ENCODE measurements around the gene C2CD2L. TPM values are rescaled to one million over a fixed set of nuclear protein-coding genes. Genes with fewer than 3 reads are reported as not detected.
"Not testable (repeated sequence)": the region's sequence is repeated elsewhere in the genome, so short reads cannot be mapped to it uniquely, and the experiment has no call there.

Gene C2CD2L
- total RNA-seq, 4 donors from 2014 or later: 13.2 to 107 (median 81.8) TPM

- DNase-seq: no peak
- Histone ChIP-seq H3K4me1 (no peaks in the 10 kb centered on the region), H3K4me3 (no peak overlapping the region), H3K27ac (no peak overlapping the region), H3K36me3 (no peaks in the 10 kb centered on the region), H3K27me3 (no peaks in the 10 kb centered on the region), H3K9me3 (no peaks in the 10 kb centered on the region)
- no peak for TF ChIP-seq POLR2A (IDR thresholded peaks at IDR 0.05)
- TF ChIP-seq, protein P1, sequence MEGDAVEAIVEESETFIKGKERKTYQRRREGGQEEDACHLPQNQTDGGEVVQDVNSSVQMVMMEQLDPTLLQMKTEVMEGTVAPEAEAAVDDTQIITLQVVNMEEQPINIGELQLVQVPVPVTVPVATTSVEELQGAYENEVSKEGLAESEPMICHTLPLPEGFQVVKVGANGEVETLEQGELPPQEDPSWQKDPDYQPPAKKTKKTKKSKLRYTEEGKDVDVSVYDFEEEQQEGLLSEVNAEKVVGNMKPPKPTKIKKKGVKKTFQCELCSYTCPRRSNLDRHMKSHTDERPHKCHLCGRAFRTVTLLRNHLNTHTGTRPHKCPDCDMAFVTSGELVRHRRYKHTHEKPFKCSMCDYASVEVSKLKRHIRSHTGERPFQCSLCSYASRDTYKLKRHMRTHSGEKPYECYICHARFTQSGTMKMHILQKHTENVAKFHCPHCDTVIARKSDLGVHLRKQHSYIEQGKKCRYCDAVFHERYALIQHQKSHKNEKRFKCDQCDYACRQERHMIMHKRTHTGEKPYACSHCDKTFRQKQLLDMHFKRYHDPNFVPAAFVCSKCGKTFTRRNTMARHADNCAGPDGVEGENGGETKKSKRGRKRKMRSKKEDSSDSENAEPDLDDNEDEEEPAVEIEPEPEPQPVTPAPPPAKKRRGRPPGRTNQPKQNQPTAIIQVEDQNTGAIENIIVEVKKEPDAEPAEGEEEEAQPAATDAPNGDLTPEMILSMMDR (IDR thresholded peaks at IDR 0.05): no peak
These were observed 53.0 kb downstream of the C2CD2L start for GRCh38 chr11:119160151-119160550.

DNA sequence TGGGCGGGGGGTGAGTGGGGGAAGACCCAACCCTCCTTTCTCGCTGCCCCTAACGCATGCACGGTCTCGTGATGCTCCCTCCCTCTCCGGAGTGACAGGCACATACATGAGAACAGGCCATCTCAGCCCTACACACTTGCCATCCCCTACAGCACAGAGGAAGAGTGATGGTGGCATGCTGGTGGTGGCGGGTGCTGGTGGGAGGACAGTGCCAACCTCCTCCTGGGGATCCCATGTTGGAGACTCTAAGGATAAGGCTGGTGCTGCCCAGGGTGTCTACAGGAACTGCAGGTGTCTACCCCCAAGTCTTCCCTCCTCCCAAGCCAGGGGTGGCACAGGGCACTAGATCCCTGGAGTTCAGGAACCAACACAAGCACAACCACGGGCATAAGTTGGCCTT, 54.7 kb downstream of the C2CD2L start:
- H3K9me3 ChIP-seq: no peaks in the 10 kb centered on the region
- no peak for TF ChIP-seq POLR2A (IDR thresholded peaks at IDR 0.05)
- TF ChIP-seq, protein P1 (IDR thresholded peaks at IDR 0.05): no peak
- no peaks in the 10 kb centered on the region for H3K27me3 ChIP-seq
- no peak overlapping the region for H3K27ac ChIP-seq
- DNase-seq: no peak
- H3K36me3 ChIP-seq: no peaks in the 10 kb centered on the region
- no peaks in the 10 kb centered on the region for H3K4me1 ChIP-seq
- H3K4me3 ChIP-seq: no peak overlapping the region

DNA sequence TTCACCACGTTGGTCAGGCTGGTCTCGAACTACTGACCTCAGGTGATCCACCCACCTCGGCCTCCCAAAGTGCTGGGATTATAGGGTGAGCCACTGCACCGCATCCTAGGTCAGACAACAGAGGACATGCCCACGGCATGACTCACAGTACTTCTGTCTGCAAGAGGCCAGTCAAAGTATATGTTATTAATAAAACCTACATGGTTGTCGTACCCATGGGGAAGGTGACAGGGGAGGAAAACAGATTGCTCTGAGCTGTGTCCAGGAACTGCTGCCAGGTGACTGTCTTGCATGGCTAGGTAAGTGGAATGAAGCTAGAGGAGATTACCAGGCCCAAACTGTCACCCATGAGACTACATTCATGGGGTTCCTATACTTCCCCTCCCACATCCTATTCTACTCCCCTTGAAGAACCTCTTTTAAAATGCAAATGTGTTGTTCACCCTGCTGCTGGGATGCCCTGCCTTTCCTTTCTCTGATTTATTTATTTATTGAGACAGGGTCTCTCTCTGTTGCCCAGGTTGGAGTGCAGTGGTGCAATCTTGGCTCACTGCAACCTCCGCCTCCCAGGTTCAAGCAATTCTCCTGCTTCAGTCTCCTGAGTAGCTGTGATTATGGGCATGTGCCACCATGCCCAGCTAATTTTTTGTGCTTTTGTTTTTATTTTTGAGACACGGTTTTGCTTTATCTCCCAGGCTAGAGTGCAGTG, 59.4 kb downstream of the C2CD2L start:
- TF ChIP-seq, protein P1 (IDR thresholded peaks at IDR 0.05): no peak
- no peak for TF ChIP-seq POLR2A (IDR thresholded peaks at IDR 0.05)
- no peaks in the 10 kb centered on the region for H3K9me3 ChIP-seq
- H3K36me3 ChIP-seq: no peaks in the 10 kb centered on the region
- no peak overlapping the region for H3K27ac ChIP-seq
- no peak overlapping the region for H3K4me3 ChIP-seq
- no peak for DNase-seq
- no peaks in the 10 kb centered on the region for H3K4me1 ChIP-seq
- no peaks in the 10 kb centered on the region for H3K27me3 ChIP-seq

GRCh38 chr11:119167077-119167458, 59.9 kb downstream of the C2CD2L start:
- H3K27ac ChIP-seq, H3K27me3 ChIP-seq, H3K36me3 ChIP-seq, H3K4me3 ChIP-seq, H3K4me1 ChIP-seq, H3K9me3 ChIP-seq, DNase-seq: not testable (repeated sequence)

GRCh38 chr11:119167933-119168332, 60.8 kb downstream of the C2CD2L start:
- H3K4me1 ChIP-seq: no peaks in the 10 kb centered on the region
- no peaks in the 10 kb centered on the region for H3K9me3 ChIP-seq
- H3K27me3 ChIP-seq: no peaks in the 10 kb centered on the region
- H3K27ac ChIP-seq: peak overlapping the region in 1 of 4 donors; percentile 88
- TF ChIP-seq, protein P1 (IDR thresholded peaks at IDR 0.05): no peak
- no peak for TF ChIP-seq POLR2A (IDR thresholded peaks at IDR 0.05)
- no peaks in the 10 kb centered on the region for H3K36me3 ChIP-seq
- DNase-seq: no peak
- no peak overlapping the region for H3K4me3 ChIP-seq

Other genes with a start within 250 kb of the C2CD2L start
- gene CXCR5, start 223.5 kb upstream of the C2CD2L start, total RNA-seq: 1 to 10 TPM in 2 of 4 donors, under 1 TPM in 1, not detected in 1; 0.66 to 7.4 (median 1.1) TPM
- gene BCL9L, start 181.4 kb upstream of the C2CD2L start, total RNA-seq: 10 to 100 TPM; 26.4 to 51.3 (median 34.1) TPM
- not detected for gene UPK2, start 151.0 kb upstream of the C2CD2L start, total RNA-seq
- not detected for gene FOXR1, start 135.6 kb upstream of the C2CD2L start, total RNA-seq
- 100 to 1,000 TPM in 3 of 4 donors, 10 to 100 TPM in 1; 66.4 to 192 (median 105) TPM for gene CENATAC, start 109.2 kb upstream of the C2CD2L start, total RNA-seq
- 1,000 to 10,000 TPM in 1 of 4 donors, 100 to 1,000 TPM in 3; 369 to 1,310 (median 750) TPM for gene RPS25, start 89.0 kb upstream of the C2CD2L start, total RNA-seq
- 100 to 1,000 TPM in 1 of 4 donors, 10 to 100 TPM in 3; 52.8 to 104 (median 77.8) TPM for gene TRAPPC4, start 88.6 kb upstream of the C2CD2L start, total RNA-seq
- gene SLC37A4, start 76.5 kb upstream of the C2CD2L start, total RNA-seq: 100 to 1,000 TPM in 3 of 4 donors, 10 to 100 TPM in 1; 18.2 to 253 (median 209) TPM
- gene HYOU1, start 50.1 kb upstream of the C2CD2L start, total RNA-seq: 10 to 100 TPM; 65.2 to 97.7 (median 66.9) TPM
- gene VPS11, start 39.5 kb upstream of the C2CD2L start, total RNA-seq: 10 to 100 TPM; 26.3 to 72.6 (median 37.2) TPM
- gene HMBS, start 22.5 kb upstream of the C2CD2L start, total RNA-seq: 10 to 100 TPM; 10.7 to 21.7 (median 15.0) TPM
- 10 to 100 TPM; 10.7 to 38.6 (median 33.1) TPM for gene DPAGT1, start 5.5 kb upstream of the C2CD2L start, total RNA-seq
- gene HINFP, start 14.2 kb downstream of the C2CD2L start, total RNA-seq: 10 to 100 TPM; 28.1 to 67.9 (median 49.0) TPM
- not detected for gene ABCG4, start 41.7 kb downstream of the C2CD2L start, total RNA-seq
- gene NLRX1, start 61.4 kb downstream of the C2CD2L start, total RNA-seq: 10 to 100 TPM in 3 of 4 donors, 1 to 10 TPM in 1; 8.3 to 28.6 (median 21.3) TPM
- gene NHERF4, start 78.1 kb downstream of the C2CD2L start, total RNA-seq: 100 to 1,000 TPM in 3 of 4 donors, 10 to 100 TPM in 1; 31.4 to 222 (median 173) TPM
- gene CBL, start 99.0 kb downstream of the C2CD2L start, total RNA-seq: 10 to 100 TPM; 11.1 to 20.6 (median 15.9) TPM
- gene MCAM, start 209.8 kb downstream of the C2CD2L start, total RNA-seq: 100 to 1,000 TPM in 1 of 4 donors, 10 to 100 TPM in 3; 27.5 to 112 (median 66.2) TPM
- gene RNF26, start 227.2 kb downstream of the C2CD2L start, total RNA-seq: 10 to 100 TPM; 15.5 to 23.4 (median 16.5) TPM
- 10 to 100 TPM; 10.3 to 26.4 (median 11.8) TPM for gene C1QTNF5, start 233.5 kb downstream of the C2CD2L start, total RNA-seq
- gene MFRP, start 239.4 kb downstream of the C2CD2L start, total RNA-seq: not detected